Measurements from ENCODE around the gene FBXW11.
"Not testable (repeated sequence)": the region's sequence is repeated elsewhere in the genome, so short reads cannot be mapped to it uniquely, and the experiment has no call there.

FBXW11 gene

DNA sequence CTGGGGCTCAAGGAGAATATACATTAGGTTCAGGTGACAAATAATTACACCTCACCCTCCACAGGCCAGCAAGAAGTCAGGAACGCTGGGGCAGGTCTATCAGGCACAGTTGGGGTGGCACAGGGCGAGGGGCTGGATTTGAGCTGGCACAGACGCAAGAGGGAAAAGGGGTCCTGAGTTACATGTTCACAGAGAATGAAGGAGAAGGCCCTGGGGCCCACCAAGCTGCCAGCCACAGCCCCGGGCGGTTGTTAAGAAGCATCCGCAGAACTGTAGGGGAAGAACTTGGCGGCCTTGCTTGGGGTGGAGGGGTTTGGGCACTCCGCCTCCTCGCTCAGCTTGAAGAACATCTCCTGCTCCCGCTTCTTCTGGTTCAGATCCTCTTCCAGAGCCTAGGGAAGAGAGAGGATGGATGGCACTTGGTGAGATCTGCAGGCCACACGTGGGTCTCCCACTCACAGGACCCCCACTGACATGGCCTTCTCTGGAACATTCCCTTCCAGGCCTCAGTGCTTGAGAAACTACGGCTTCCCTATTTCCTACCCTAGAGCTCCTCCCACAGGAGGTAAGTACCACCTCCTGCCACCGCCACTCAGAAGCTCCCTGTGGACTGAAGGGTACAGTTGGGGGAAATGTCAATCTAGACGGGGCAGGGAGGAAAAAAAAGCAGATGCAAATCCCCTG lies 38.3 kb upstream of the FBXW11 start:
- H3K36me3 Mint-ChIP-seq (ENCODE audit: insufficient read depth) = peaks cover 80% of the 10 kb centered on the region
- H3K27me3 Mint-ChIP-seq = no peaks in the 10 kb centered on the region
- peak overlapping the region; percentile 40 for H3K4me3 Mint-ChIP-seq
- H3K9me3 Mint-ChIP-seq = no peaks in the 10 kb centered on the region
- peaks cover 26% of the 10 kb centered on the region for H3K4me1 Mint-ChIP-seq
- no peak overlapping the region for H3K27ac Mint-ChIP-seq (ENCODE audit: low read depth)
- ATAC-seq (replicated peaks; ENCODE audit: extremely low read depth, poor library complexity, severe bottlenecking) = no peak
- no peak for DNase-seq (ENCODE audit: low spot score in 2 of 2)

DNA sequence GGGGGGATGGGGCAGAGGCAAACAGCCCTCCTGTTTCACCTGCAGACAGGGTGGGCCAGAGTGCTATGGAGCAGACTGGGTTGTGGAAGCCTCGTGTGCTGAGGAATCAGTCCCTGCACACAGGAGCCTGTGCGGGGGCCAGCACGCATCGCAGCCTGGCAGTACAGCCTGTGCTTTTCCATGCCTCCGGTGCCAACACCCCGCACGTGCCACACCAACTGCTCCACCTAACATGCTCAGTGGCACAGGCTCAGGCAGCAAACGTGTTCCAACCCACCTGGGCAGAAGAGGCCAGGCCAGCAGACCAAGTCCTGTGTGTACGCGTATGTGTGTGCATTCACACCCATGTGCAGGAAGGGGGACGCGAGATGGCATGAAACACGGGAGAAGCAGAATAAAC lies 37.4 kb upstream of the FBXW11 start:
- H3K36me3 Mint-ChIP-seq (ENCODE audit: insufficient read depth) = peaks cover 76% of the 10 kb centered on the region

DNA sequence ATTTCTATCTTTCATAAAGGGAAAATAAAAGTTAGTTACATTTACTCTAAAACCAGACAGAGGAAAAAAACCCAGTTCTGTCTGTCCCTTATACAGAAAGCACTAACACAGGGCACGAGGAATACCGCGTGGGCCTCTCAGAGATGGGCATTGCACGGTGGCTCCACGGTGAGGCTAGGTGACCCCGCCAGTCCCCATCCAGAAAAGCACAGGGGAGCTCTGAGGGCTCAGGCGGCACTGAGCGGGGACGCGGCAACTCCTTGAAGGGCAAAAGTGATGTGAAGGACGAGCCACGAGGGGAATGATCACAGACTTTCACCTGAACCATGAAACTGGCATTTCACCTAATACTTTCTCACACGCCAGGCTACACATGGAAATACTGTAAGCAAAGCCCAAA lies 35.7 kb upstream of the FBXW11 start:
- H3K27me3 Mint-ChIP-seq = no peaks in the 10 kb centered on the region
- peaks cover 12% of the 10 kb centered on the region for H3K4me1 Mint-ChIP-seq
- H3K36me3 Mint-ChIP-seq (ENCODE audit: insufficient read depth) = peaks cover 60% of the 10 kb centered on the region
- ATAC-seq (replicated peaks; ENCODE audit: extremely low read depth, poor library complexity, severe bottlenecking) (no peak), DNase-seq (ENCODE audit: low spot score in 2 of 2) (no peak)
- H3K27ac Mint-ChIP-seq (ENCODE audit: low read depth) = peak overlapping the region; percentile 61
- H3K9me3 Mint-ChIP-seq = no peaks in the 10 kb centered on the region
- no peak overlapping the region for H3K4me3 Mint-ChIP-seq

More for the DNA sequence above, 37.4 kb upstream of the FBXW11 start:
- ATAC-seq (replicated peaks; ENCODE audit: extremely low read depth, poor library complexity, severe bottlenecking) (no peak), DNase-seq (ENCODE audit: low spot score in 2 of 2) (no peak)
- Mint-ChIP-seq H3K4me1 (peaks cover 20% of the 10 kb centered on the region), H3K4me3 (peak overlapping the region; percentile 40), H3K27ac (ENCODE audit: low read depth) (no peak overlapping the region), H3K27me3 (no peaks in the 10 kb centered on the region), H3K9me3 (no peaks in the 10 kb centered on the region)

DNA sequence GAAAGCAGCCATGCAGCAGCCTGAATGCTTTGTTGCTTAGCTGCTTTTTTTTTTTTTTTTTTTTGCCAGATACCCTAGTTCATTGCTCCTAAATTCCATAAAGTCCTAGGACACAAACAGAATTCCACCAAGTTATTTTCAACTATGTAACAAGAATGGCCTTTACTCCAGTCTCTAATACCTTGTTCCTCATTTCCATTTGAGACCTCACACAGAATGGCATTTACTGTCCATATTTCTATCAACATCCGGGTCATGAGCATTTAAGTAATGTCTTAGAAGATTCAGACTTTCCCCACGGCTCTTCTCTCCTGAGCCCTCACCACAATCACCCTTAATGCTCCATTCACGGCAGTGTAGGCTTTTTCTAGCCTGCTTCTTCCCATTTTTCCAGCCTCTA lies 31.7 kb upstream of the FBXW11 start:
- Mint-ChIP-seq H3K36me3 (ENCODE audit: insufficient read depth) (peaks cover 25% of the 10 kb centered on the region), H3K27ac (ENCODE audit: low read depth) (no peak overlapping the region), H3K9me3 (no peaks in the 10 kb centered on the region), H3K27me3 (no peaks in the 10 kb centered on the region), H3K4me1 (peaks cover 7% of the 10 kb centered on the region), H3K4me3 (no peak overlapping the region)
- ATAC-seq (replicated peaks; ENCODE audit: extremely low read depth, poor library complexity, severe bottlenecking) = no peak
- no peak for DNase-seq (ENCODE audit: low spot score in 2 of 2)

DNA sequence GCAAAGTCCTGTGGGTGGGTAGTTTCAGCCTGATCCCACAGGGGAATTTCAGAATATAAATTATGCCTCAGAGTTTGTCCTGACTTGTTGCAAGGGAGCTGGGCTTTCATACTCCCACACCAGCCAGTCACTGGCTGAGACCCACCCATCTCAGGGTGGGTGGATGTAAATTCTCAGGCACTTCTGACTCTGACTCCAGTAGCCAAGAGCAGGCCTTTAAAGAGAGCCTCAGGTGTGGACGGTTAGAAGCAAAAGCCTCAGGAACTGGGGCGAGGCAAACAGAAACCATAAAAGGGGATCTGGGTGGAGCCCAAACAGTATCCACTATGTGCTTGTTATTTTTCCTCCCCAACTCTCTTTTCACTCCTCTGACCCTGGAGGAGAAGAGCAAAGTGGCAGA lies 28.6 kb upstream of the FBXW11 start:
- no peak for DNase-seq (ENCODE audit: low spot score in 2 of 2)
- no peaks in the 10 kb centered on the region for H3K27me3 Mint-ChIP-seq
- H3K4me3 Mint-ChIP-seq = no peak overlapping the region
- no peak for ATAC-seq (replicated peaks; ENCODE audit: extremely low read depth, poor library complexity, severe bottlenecking)
- H3K9me3 Mint-ChIP-seq = no peaks in the 10 kb centered on the region
- H3K4me1 Mint-ChIP-seq = peaks cover 3% of the 10 kb centered on the region
- H3K36me3 Mint-ChIP-seq (ENCODE audit: insufficient read depth) = peaks cover 9% of the 10 kb centered on the region
- H3K27ac Mint-ChIP-seq (ENCODE audit: low read depth) = no peak overlapping the region

DNA sequence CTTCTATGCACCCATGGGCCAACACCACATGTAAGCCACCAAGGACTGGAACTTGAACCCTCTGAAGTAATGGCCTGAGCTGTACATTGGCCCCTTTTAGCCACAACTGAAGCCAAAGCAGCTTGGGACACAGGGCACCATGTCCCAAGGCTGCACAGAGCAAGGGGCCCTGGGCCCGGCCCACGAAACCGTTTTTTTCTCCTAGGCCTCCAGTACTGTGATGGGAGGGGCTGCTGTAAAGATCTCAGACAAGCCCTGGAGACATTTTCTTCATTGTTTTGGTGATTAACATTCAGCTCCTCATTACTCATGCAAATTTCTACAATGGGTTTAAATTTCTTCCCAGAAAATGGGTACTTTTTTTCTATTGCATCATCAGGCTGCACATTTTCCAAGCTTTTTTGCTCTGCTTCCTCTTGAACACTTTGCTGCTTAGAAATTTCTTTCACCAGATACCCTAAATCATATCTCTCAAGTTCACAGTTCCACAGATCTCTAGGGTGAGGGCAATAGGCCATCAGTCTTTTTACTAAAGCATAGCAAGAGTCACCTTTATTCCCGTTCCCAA lies 25.5 kb upstream of the FBXW11 start:
- Mint-ChIP-seq H3K9me3 (no peaks in the 10 kb centered on the region), H3K4me3 (no peak overlapping the region), H3K27ac (ENCODE audit: low read depth) (no peak overlapping the region), H3K36me3 (ENCODE audit: insufficient read depth) (peaks cover 5% of the 10 kb centered on the region), H3K4me1 (no peaks in the 10 kb centered on the region), H3K27me3 (no peaks in the 10 kb centered on the region)
- ATAC-seq (replicated peaks; ENCODE audit: extremely low read depth, poor library complexity, severe bottlenecking) (no peak), DNase-seq (ENCODE audit: low spot score in 2 of 2) (no peak)

DNA sequence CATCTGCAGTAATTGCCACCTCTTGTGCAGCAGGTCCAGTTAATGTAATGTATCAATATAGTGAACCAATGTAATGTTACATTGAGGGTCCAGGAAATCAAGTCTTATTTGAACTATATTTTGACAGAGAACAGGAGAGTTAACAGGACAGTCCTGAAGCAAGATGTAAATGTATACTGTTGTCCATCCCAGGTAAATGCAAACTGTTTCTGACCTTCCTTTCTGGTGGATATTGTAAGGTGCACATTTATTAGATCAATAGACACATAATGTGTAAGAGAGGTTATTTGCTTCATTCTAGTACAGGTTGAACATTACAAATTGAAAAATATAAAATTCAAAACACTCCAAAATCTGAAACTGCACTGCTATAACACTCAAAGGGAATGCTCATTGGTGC lies 23.4 kb upstream of the FBXW11 start:
- ATAC-seq (replicated peaks; ENCODE audit: extremely low read depth, poor library complexity, severe bottlenecking) = no peak
- Mint-ChIP-seq H3K4me3 (no peak overlapping the region), H3K27me3 (no peaks in the 10 kb centered on the region), H3K9me3 (no peaks in the 10 kb centered on the region), H3K4me1 (no peaks in the 10 kb centered on the region), H3K36me3 (ENCODE audit: insufficient read depth) (peaks cover 6% of the 10 kb centered on the region), H3K27ac (ENCODE audit: low read depth) (no peak overlapping the region)
- no peak for DNase-seq (ENCODE audit: low spot score in 2 of 2)

DNA sequence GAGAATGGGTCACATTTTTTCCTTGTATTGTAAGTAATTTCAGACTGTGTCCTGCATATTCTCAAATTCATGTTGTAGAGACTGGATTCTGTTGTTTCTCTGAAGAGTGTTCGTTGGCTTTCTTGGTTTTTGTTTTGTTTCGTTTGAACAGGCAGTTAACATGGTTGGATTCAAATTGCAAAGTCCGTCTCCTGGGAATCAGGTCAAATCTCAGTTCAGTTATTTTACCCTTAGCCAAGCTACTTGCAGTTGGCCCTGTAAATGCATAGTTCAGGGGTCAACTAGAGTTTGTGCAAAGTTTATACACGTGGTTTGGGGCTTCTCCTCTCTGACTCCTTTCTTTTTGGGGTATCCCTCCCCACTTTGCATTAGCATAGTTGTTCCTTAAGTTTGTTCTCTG lies 21.7 kb upstream of the FBXW11 start:
- ATAC-seq (replicated peaks; ENCODE audit: extremely low read depth, poor library complexity, severe bottlenecking) = no peak
- Mint-ChIP-seq H3K27ac (ENCODE audit: low read depth) (no peak overlapping the region), H3K4me1 (no peaks in the 10 kb centered on the region), H3K4me3 (no peak overlapping the region), H3K27me3 (no peaks in the 10 kb centered on the region), H3K9me3 (no peaks in the 10 kb centered on the region), H3K36me3 (ENCODE audit: insufficient read depth) (peaks cover 6% of the 10 kb centered on the region)
- DNase-seq (ENCODE audit: low spot score in 2 of 2) = no peak

DNA sequence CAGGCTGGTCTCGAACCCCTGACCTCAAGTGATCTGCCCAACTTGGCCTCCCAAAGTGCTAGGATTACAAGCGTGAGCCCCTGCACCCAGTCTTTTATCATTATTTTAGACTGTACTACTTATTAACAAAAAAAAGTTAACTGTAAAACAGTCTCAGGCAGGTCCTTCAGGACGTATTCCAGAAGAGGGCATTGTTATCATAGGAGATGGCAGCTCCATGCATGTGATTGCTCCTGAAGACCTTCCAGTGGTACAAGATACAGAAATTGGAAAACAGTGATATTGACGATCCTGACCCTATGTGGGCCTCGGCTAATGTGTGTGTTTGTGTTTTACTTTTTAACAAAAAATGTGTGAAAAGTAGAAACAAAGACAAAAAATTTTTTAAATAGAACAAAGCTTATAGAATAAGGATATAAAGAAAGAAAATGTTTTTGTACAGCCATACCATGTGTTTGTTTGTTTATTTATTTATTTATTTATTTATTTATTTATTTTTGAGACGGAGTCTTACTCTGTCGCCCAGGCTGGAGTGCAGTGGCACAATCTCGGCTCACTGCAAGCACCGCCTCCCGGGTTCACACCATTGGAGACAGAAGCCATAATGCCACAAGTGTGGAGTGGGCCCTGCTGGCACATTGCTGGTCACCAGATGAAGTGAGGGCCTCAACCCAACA lies 13.8 kb upstream of the FBXW11 start:
- not testable (repeated sequence) for H3K27me3 Mint-ChIP-seq; H3K4me1 Mint-ChIP-seq; H3K36me3 Mint-ChIP-seq (ENCODE audit: insufficient read depth); H3K9me3 Mint-ChIP-seq; H3K27ac Mint-ChIP-seq (ENCODE audit: low read depth); H3K4me3 Mint-ChIP-seq; ATAC-seq (replicated peaks; ENCODE audit: extremely low read depth, poor library complexity, severe bottlenecking); DNase-seq (ENCODE audit: low spot score in 2 of 2)

DNA sequence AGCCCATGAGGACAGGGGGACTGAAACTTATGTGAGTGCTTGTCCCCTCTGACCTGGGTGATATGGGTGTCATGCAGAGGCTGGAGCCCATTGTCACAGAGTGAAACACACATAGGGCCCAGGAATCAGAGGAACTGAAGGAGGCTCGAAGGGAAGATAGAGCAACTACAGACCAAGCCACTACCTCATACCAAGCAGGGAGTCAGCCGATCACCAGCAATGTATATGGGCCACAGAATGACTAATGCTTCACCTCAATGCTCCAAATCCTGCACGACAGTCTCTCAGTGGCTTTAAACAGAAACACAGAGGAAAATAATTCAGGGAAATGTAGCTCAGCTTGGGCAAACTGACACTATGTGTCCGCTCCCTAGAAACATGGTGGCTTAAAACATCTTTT lies 8.9 kb upstream of the FBXW11 start:
- DNase-seq (ENCODE audit: low spot score in 2 of 2) (no peak), ATAC-seq (replicated peaks; ENCODE audit: extremely low read depth, poor library complexity, severe bottlenecking) (no peak)
- Mint-ChIP-seq H3K4me3 (no peak overlapping the region), H3K9me3 (no peaks in the 10 kb centered on the region), H3K27me3 (no peaks in the 10 kb centered on the region), H3K27ac (ENCODE audit: low read depth) (no peak overlapping the region), H3K36me3 (ENCODE audit: insufficient read depth) (peaks cover 5% of the 10 kb centered on the region), H3K4me1 (no peaks in the 10 kb centered on the region)

DNA sequence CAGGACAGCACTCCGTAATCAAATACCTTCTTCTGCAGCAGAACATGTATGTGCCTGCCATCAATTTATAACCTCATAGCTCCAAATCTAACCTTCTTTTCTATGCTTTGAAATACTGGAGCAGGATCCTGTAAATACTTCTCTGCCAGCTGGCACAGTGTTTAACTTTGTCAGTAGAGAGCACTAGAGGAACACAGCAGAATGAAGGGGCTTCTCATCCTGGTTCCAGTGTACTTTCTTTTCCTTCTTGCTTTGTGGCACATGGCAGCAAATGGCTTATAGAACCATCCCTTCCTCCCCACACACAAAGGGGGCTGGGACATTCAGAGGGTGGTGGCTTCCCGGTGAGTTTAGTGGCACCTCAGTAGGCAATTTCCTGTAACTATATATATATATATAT lies 3.8 kb upstream of the FBXW11 start:
- ATAC-seq (replicated peaks; ENCODE audit: extremely low read depth, poor library complexity, severe bottlenecking) = no peak
- Mint-ChIP-seq H3K36me3 (ENCODE audit: insufficient read depth) (peaks cover 6% of the 10 kb centered on the region), H3K27ac (ENCODE audit: low read depth) (no peak overlapping the region), H3K9me3 (no peaks in the 10 kb centered on the region), H3K27me3 (no peaks in the 10 kb centered on the region), H3K4me3 (no peak overlapping the region), H3K4me1 (peaks cover 19% of the 10 kb centered on the region)
- no peak for DNase-seq (ENCODE audit: low spot score in 2 of 2)

DNA sequence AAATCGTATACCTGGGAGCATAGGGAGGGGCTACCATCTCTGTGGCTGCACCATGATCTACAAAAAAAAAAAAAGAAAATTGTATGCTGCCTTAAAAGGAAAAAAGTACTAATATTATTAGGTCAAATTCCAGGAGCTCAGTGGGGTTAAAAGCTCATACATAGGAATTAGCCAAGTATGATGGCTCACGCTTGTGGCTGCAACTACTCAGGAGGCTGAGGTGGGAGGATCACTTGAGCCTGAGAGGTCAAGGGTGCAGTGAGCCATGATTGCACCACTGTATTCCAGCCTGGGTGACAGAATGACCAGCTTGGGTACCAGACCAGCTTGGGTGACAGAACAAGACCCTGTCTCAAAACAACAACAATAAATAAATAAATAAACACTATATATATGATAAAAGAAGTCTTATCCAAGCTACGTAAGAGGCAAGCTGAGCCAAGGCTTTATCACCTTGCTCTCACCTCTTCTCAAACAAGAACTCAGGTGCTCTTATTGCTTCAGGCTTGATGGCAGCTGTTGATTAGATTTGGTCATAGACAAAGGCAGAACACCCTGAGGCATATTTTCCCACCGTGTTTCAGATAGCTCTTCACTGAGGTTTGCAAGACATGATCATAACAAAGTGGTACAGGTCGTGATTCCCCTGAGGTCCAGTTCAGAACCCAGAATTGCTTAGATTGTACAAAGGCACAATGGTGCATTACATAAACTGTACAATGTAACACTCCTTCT lies 3.3 kb upstream of the FBXW11 start:
- no peak overlapping the region for H3K4me3 Mint-ChIP-seq
- ATAC-seq (replicated peaks; ENCODE audit: extremely low read depth, poor library complexity, severe bottlenecking) = no peak
- H3K9me3 Mint-ChIP-seq = no peaks in the 10 kb centered on the region
- DNase-seq (ENCODE audit: low spot score in 2 of 2) = no peak
- peaks cover 24% of the 10 kb centered on the region for H3K4me1 Mint-ChIP-seq
- H3K27me3 Mint-ChIP-seq = no peaks in the 10 kb centered on the region
- H3K27ac Mint-ChIP-seq (ENCODE audit: low read depth) = no peak overlapping the region
- H3K36me3 Mint-ChIP-seq (ENCODE audit: insufficient read depth) = peaks cover 7% of the 10 kb centered on the region

Measured in central memory CD8-positive, alpha-beta T cell (primary cell).